ENCODE results near the gene HTR6. TPM values are rescaled to one million over a fixed set of nuclear protein-coding genes. Genes with fewer than 3 reads are reported as not detected.
A peak's percentile ranks its signal among the peaks of the same experiment; 100 is the strongest.

Gene HTR6
- under 1 TPM in 1 of 2 experiments, not detected in 1; 0.10 TPM for total RNA-seq

DNA sequence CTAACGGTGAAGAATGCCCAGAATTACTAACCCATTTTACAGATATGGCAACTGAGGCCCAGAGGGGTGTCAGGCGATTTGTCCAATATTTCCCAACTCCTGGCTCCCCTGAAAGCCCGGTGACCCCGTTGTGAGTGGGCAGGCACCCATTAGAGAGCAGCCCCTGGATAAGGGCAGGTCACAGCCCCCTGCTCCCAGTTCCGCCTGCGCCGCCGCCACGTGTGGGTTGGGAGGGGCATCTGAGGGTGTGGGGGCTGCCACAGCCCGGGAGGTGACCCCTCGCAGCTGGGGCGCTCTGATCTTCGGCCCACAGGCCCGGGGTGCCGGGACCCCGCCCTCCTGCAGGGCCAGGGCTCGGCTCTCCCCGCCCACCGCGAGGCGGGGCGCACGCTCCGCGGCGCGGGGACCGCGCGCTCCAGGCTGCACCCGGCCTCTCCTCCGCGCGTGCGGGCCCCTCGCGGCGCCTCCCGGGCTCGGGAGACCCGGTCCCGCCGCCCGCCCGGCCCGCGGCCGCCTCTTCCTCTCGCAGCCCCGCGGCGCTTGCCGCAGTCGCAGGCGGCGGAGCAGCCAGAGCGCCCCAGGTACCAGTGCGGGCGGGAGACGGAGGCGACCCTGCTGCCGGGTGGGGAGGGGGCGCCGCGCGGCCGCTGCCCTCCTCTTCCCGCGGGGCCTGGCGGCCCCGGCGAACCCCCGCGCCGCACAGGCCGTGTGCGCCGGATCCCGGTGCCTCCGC is at the start of gene HTR6:
HTR6 (plus strand) TSS at position 423 of the 733 bp plus-strand sequence. CDS start 879 bp downstream, outside the sequence.
- peaks cover 16% of the 10 kb centered on the region for H3K4me1 Mint-ChIP-seq
- H3K4me3 Mint-ChIP-seq, result peak within 1 kb of the TSS; percentile 54
- ChIA-PET POLR2A (no interaction called here), CTCF (interaction anchor here (1.2 kb wide), 1 partner anchor 8 kb away, joined by 3 read pairs; no protein-coding TSS in a partner anchor)
- H3K9me3 Mint-ChIP-seq, result no peaks in the 10 kb centered on the region
- DNase-seq, result peak; percentile 25
- no peaks in the 10 kb centered on the region for H3K36me3 Mint-ChIP-seq (ENCODE audit: low read depth)
- H3K27me3 Mint-ChIP-seq, result peaks cover 32% of the 10 kb centered on the region
- no peak within 1 kb of the TSS for H3K27ac Mint-ChIP-seq

DNA sequence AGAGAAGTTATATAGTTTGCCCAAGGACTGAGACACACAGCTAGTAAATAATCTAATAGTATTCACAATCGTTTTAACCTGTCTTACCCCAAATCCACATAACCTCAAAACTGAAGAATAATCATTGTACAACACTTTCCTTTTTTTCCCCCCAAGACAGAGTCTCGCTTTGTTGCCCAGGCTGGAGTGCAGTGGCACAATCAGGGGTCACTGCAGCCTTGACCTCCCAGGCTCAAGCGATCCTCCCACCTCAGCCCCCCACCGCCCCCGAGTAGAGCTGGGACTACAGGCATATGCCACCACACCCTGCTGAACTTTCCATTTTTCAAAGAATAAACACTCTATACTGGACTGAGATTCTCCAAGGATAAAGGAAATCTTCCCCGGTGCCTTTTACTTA is 49.2 kb upstream of the HTR6 start:
- peaks cover 11% of the 10 kb centered on the region for H3K4me1 Mint-ChIP-seq
- peaks cover 12% of the 10 kb centered on the region for H3K36me3 Mint-ChIP-seq (ENCODE audit: low read depth)
- no peak for DNase-seq
- no peak overlapping the region for H3K4me3 Mint-ChIP-seq
- no peak overlapping the region for H3K27ac Mint-ChIP-seq
- ChIA-PET CTCF (interaction anchor here (0.7 to 1.2 kb wide), 2 partner anchors 10 to 652 kb away, joined by 3 read pairs; no protein-coding TSS in a partner anchor), POLR2A (no interaction called here)
- no peaks in the 10 kb centered on the region for H3K27me3 Mint-ChIP-seq
- H3K9me3 Mint-ChIP-seq, result no peaks in the 10 kb centered on the region

DNA sequence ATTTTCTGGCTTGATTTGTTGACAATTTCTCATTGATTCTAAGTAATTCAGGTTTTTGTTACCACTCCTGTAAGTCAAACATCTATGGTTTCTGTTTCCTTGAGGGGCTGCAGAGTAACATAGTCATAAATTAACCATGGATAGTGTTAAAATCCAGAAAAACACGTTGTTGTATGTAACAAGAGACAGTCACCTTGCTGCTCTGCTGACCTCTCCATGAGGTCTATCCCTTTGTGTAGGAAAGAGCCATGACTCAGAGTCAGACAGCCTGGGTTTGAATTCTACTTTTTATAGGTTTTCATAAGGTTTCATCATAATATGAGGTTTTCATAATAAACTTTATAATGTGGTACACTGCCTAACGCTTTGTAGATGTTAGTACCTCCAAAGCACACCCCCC is 48.2 kb upstream of the HTR6 start:
- Mint-ChIP-seq H3K4me3 (no peak overlapping the region), H3K9me3 (no peaks in the 10 kb centered on the region), H3K4me1 (peaks cover 10% of the 10 kb centered on the region), H3K36me3 (ENCODE audit: low read depth) (peaks cover 12% of the 10 kb centered on the region), H3K27me3 (no peaks in the 10 kb centered on the region), H3K27ac (no peak overlapping the region)
- DNase-seq, result no peak
- ChIA-PET CTCF (interaction anchor here (0.7 to 1.1 kb wide), 2 partner anchors 14 to 653 kb away, joined by 3 to 5 read pairs; no protein-coding TSS in a partner anchor), POLR2A (no interaction called here)

DNA sequence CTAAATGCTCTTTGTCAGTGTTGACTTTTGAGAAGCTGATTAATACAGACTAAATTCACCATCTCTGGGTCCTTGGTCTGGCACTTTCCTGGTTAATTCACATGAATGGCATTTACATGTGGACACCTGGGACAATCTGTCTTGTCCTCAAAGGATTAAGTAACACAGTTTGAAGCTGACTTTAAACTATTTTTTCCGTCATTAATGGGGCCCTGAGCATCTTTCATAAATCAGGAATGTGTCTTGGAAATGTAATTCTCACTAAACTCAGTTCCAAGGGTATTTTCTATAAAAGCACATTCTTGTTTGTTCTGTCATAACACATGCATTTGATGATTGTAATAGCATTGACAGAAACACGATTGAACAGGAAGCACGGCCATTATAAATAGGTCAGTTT is 47.3 kb upstream of the HTR6 start:
- POLR2A ChIA-PET, result no interaction called here
- H3K4me3 Mint-ChIP-seq, result no peak overlapping the region
- no peaks in the 10 kb centered on the region for H3K27me3 Mint-ChIP-seq
- no peaks in the 10 kb centered on the region for H3K9me3 Mint-ChIP-seq
- no peak for DNase-seq
- peaks cover 12% of the 10 kb centered on the region for H3K36me3 Mint-ChIP-seq (ENCODE audit: low read depth)
- peaks cover 10% of the 10 kb centered on the region for H3K4me1 Mint-ChIP-seq
- H3K27ac Mint-ChIP-seq, result no peak overlapping the region
- CTCF ChIA-PET, result interaction anchor here (0.6 to 1.3 kb wide), 4 partner anchors 10 to 17 kb away, joined by 3 to 5 read pairs (median 4); no protein-coding TSS in a partner anchor

DNA sequence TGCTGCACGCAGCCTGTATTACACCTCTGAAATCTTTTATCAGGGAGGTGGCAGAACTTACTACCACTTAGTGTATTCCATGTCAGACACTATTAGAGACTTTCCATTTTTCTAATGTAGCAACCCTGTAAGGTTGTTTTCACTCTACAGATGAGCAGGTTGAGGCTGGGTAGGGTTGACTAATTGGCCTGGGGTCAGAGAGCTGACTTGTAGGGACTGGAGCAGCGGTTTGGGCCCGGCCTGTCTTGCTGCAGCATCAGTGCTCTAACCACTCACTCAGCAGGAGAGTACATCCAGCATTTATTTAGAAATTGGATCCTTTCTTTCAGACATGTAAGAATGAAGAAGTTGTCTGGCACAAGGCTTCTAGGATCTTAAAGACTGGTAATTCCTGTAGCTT is 46.2 kb upstream of the HTR6 start:
- no peak overlapping the region for H3K4me3 Mint-ChIP-seq
- POLR2A ChIA-PET, result no interaction called here
- H3K27me3 Mint-ChIP-seq, result no peaks in the 10 kb centered on the region
- no peak overlapping the region for H3K27ac Mint-ChIP-seq
- CTCF ChIA-PET, result interaction anchor here (1.0 to 1.3 kb wide), 2 partner anchors 11 to 18 kb away, joined by 5 read pairs; no protein-coding TSS in a partner anchor
- no peak for DNase-seq
- H3K36me3 Mint-ChIP-seq (ENCODE audit: low read depth), result peaks cover 16% of the 10 kb centered on the region
- no peaks in the 10 kb centered on the region for H3K9me3 Mint-ChIP-seq
- H3K4me1 Mint-ChIP-seq, result peaks cover 3% of the 10 kb centered on the region

DNA sequence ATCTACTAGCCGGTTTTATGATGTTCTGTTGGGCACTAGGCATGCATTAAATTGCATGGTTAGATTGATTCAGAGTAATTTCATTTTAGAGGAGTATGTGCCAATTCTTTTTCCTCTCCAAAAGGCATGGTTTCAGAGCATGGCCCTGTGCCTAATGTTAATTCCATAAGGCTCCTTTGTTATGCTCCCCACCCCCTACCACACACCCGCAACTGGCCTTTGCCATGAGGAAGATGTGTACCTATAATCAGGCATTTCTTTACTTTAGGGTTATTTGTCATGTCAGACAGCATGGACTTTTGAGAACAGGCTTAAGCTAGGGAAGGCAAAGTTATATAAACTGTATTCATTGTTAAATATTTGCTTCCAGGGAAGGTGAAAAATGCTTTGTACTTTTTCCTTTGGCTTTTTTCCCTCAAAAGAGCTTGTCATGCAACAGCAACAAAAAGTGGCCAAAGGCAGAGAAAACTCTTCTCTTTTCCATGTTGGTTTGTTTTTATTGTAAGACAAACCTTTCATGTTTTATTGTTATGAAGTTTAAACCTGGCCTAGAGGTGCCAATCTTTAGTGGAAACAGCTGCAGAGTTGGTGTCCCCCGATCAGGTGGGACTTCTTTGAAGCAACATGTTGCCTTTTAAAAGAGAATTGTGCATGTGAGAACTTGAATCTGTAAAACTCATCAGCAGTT is 44.8 kb upstream of the HTR6 start:
- CTCF ChIA-PET, result interaction anchor here (1.0 to 1.1 kb wide), 2 partner anchors 13 to 38 kb away, joined by 3 read pairs; no protein-coding TSS in a partner anchor
- no peak for DNase-seq
- H3K4me3 Mint-ChIP-seq, result no peak overlapping the region
- POLR2A ChIA-PET, result no interaction called here
- peaks cover 3% of the 10 kb centered on the region for H3K4me1 Mint-ChIP-seq
- no peaks in the 10 kb centered on the region for H3K9me3 Mint-ChIP-seq
- H3K27ac Mint-ChIP-seq, result no peak overlapping the region
- H3K36me3 Mint-ChIP-seq (ENCODE audit: low read depth), result peaks cover 24% of the 10 kb centered on the region
- no peaks in the 10 kb centered on the region for H3K27me3 Mint-ChIP-seq

DNA sequence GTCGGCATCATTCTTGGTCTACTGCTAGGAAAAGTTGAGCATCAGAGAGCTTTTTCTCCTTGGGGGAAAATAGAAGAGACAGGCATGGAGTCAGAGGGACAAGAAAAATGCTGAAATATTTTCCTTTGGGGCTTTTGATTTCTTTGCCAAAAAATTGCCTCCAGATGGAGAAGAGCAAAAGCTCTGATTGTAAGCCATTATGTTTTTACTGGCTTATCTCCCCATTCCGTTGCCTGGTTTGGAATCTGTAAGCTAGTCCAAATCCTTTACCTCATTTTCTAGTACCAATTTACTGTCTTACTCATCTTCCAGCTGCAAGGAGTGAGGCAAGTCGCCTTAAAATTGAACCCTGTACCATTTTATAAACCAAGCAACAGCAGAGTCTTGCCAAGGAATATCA is 43.9 kb upstream of the HTR6 start:
- DNase-seq, result no peak
- CTCF ChIA-PET, result interaction anchor here (0.5 to 1.1 kb wide), 3 partner anchors 14 to 39 kb away, joined by 3 read pairs; no protein-coding TSS in a partner anchor
- no peak overlapping the region for H3K4me3 Mint-ChIP-seq
- H3K27me3 Mint-ChIP-seq, result no peaks in the 10 kb centered on the region
- POLR2A ChIA-PET, result no interaction called here
- H3K36me3 Mint-ChIP-seq (ENCODE audit: low read depth), result peaks cover 26% of the 10 kb centered on the region
- no peak overlapping the region for H3K27ac Mint-ChIP-seq
- H3K9me3 Mint-ChIP-seq, result no peaks in the 10 kb centered on the region
- no peaks in the 10 kb centered on the region for H3K4me1 Mint-ChIP-seq

DNA sequence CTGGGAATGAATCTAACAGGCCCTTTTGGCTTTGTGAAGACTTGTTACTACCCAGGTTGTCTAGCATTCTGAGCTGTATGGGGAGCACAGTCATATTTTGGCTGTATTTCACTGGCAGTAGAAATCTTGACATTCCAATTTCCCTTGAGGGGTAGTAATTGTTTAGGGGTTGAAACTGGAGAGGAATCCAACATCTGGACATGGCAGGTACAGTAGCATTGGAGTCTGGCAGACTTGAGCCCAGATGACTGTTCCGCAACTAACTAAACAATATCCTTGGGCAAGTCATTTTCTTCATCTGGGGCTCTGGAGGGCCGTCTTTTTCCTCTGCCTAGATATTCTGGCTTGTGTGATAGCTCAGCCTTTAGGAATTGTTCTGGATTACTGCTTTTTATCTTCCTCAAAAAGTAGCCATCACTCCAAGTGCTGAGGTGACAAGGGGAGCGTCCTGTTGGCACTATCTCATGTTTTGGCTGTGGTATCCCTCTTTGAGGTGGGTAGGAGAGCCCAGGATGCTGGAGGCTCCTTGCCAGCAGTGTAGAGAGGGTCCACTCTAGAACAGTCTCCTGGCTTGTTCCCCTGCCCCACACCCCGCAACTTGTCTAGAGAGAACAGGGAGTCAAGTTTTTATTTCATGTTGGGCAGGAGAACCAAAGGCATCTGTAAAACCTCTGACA is 43.3 kb upstream of the HTR6 start:
- H3K4me1 Mint-ChIP-seq, result no peaks in the 10 kb centered on the region
- H3K27ac Mint-ChIP-seq, result no peak overlapping the region
- H3K4me3 Mint-ChIP-seq, result no peak overlapping the region
- H3K27me3 Mint-ChIP-seq, result no peaks in the 10 kb centered on the region
- ChIA-PET POLR2A (no interaction called here), CTCF (interaction anchor here (0.5 to 1.1 kb wide), 3 partner anchors 28 to 205 kb away, joined by 3 read pairs; no protein-coding TSS in a partner anchor)
- peaks cover 29% of the 10 kb centered on the region for H3K36me3 Mint-ChIP-seq (ENCODE audit: low read depth)
- DNase-seq, result no peak
- H3K9me3 Mint-ChIP-seq, result no peaks in the 10 kb centered on the region

DNA sequence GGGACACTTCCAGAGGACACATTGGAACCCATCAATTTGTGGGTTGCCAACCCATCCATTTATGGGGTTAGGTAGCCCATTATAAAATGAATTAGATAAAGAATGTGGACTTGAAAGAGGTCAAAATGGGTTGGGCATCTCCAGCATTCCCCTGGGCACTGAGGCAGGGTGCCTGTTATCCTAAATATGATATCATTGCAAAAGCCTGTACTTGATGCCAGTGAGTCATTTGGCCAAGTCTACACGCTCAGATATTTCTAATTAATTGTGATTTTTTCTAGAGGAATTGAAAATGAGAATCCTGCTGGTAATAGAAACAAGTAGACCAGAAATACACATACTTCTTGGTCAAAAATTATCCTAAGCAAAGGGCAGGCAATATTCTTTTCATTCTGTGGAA is 42.5 kb upstream of the HTR6 start:
- Mint-ChIP-seq H3K36me3 (ENCODE audit: low read depth) (peaks cover 33% of the 10 kb centered on the region), H3K27ac (no peak overlapping the region), H3K4me1 (no peaks in the 10 kb centered on the region), H3K9me3 (no peaks in the 10 kb centered on the region), H3K4me3 (no peak overlapping the region), H3K27me3 (no peaks in the 10 kb centered on the region)
- CTCF ChIA-PET, result no interaction called here
- DNase-seq, result no peak
- POLR2A ChIA-PET, result no interaction called here

DNA sequence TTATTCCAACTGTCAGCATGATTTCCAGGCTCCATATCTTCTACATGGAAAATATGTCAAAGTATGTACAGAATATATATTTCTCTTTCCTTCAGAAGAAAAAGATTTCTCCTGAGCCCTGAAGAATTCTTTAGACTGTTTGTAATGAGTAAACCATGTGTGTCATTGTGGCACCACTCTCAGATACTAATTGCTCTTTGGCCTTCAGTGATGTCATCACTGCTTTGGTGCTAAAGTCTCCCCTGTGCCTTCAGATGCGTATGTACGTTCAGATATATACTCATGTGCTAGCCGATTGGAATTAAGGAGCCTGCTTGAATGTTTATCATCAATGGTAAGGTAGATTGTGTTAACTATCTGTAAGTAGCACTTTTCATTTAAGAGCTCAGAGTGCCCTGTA is 41.2 kb upstream of the HTR6 start:
- H3K4me3 Mint-ChIP-seq, result no peak overlapping the region

DNA sequence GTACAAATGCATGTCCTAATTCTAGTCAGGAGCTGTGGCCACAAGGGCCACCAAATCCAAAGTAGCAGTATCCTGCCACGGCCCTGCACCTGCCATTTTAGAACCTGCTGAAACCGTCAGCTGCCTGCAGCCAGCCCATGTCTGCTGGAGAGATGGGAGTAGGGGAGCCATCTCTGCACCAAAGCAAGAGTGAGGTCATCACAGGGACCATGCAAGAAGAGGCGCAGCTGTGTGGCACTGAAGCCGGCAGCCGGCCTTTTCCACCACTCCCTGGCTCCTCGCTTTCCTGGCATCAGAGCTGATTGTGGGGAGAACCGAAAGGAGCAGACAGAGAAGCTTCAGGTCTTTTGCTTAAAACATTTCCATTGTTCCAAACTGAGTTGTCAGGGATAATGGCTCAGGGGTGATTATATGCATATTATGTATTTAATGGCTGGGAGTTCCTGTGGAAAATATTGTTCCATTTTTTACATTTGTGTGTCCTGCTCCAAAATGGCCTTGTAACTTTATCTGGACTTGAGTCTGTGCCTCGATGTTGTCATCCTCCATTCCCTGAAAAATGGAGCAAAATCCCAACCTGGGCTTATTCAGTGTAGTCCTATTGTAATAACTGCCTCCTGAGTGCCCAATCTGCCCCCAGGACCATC is 39.3 kb upstream of the HTR6 start:
- H3K4me3 Mint-ChIP-seq, result no peak overlapping the region
- no peak overlapping the region for H3K27ac Mint-ChIP-seq
- ChIA-PET POLR2A (no interaction called here), CTCF (interaction anchor here (1.0 kb wide), 1 partner anchor 10 kb away, joined by 3 read pairs; no protein-coding TSS in a partner anchor)
- DNase-seq, result no peak
- no peaks in the 10 kb centered on the region for H3K4me1 Mint-ChIP-seq
- no peaks in the 10 kb centered on the region for H3K27me3 Mint-ChIP-seq
- H3K36me3 Mint-ChIP-seq (ENCODE audit: low read depth), result peaks cover 36% of the 10 kb centered on the region
- H3K9me3 Mint-ChIP-seq, result no peaks in the 10 kb centered on the region

More for the DNA sequence above, 41.2 kb upstream of the HTR6 start:
- ChIA-PET CTCF (interaction anchor here (0.8 to 1.5 kb wide), 2 partner anchors 13 to 28 kb away, joined by 3 to 4 read pairs; no protein-coding TSS in a partner anchor), POLR2A (no interaction called here)
- no peak for DNase-seq
- Mint-ChIP-seq H3K27ac (no peak overlapping the region), H3K36me3 (ENCODE audit: low read depth) (peaks cover 34% of the 10 kb centered on the region), H3K9me3 (no peaks in the 10 kb centered on the region), H3K27me3 (no peaks in the 10 kb centered on the region), H3K4me1 (no peaks in the 10 kb centered on the region)

DNA sequence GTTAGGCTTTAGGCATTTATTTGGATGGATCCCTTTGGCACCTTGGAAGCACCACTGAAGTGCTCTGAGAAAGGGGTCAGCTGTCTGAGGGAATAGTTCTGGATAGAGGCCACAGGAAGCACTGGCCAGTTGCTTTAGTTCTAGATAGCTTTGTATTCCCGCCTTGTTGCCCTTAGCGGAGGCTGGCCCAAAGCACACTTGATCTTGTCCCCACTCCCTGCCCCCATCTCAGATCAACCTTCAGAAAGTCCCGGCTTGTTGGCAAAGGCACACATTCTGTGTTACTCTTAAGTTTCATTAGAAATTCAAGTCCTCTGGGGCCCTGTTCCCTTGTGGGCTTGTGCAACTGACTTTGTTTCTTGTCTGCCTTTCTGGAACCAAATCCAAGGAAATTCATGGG is 35.8 kb upstream of the HTR6 start:
- H3K36me3 Mint-ChIP-seq (ENCODE audit: low read depth), result peaks cover 27% of the 10 kb centered on the region
- no peaks in the 10 kb centered on the region for H3K27me3 Mint-ChIP-seq
- H3K9me3 Mint-ChIP-seq, result no peaks in the 10 kb centered on the region
- DNase-seq, result no peak
- H3K4me3 Mint-ChIP-seq, result no peak overlapping the region
- no peak overlapping the region for H3K27ac Mint-ChIP-seq
- ChIA-PET CTCF (interaction anchor here (1.3 kb wide), 2 partner anchors 13 to 22 kb away, joined by 4 read pairs; no protein-coding TSS in a partner anchor), POLR2A (no interaction called here)
- H3K4me1 Mint-ChIP-seq, result no peaks in the 10 kb centered on the region

All from activated CD4-positive, alpha-beta T cell treated with anti-CD3 and anti-CD28 coated beads, Interleukin-2, amount 10 ng/mL, durations not matched to agents 7 days and 5 days (primary cell).